HG02840 (cell line): ENCODE data around the gene SGO2.
"Not testable (repeated sequence)": the region's sequence is repeated elsewhere in the genome, so short reads cannot be mapped to it uniquely, and the experiment has no call there.

Experiments used
- ATAC-seq: cut with Tn5 transposase; IDR thresholded peaks from one replicate; pipeline ENCODE4 v1.9.1; 2021; ENCODE audit warnings: mild to moderate bottlenecking, moderate library complexity, moderate number of reproducible peaks; ENCODE audit not compliant: unreplicated experiment, low FRiP score

SGO2 gene

GRCh38 chr2:200618590-200619021, 92.6 kb downstream of the SGO2 start:
- no peak for ATAC-seq

DNA sequence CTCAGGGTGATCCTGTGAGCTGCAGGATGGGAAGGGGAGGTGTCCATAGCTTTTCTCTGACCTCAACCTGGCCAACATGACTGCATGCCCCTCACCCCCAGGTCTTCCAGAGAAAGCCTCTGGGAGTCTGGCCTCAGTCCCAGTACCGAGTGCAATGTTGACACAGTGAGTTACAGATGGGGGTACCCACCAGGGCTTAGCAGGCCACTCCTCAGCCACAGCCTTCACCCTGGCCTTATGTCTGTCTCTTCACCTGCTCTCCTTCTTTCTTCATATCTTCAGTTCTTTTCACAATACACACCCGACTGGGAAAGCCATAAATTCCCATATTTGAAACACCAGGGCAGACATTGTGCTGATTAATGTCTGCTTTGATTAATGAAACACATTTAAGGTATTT, 93.3 kb downstream of the SGO2 start:
- no peak for ATAC-seq

GRCh38 chr2:200620606-200621390, 94.8 kb downstream of the SGO2 start:
- ATAC-seq = no peak

GRCh38 chr2:200622106-200622505, 96.1 kb downstream of the SGO2 start:
- ATAC-seq = no peak

DNA sequence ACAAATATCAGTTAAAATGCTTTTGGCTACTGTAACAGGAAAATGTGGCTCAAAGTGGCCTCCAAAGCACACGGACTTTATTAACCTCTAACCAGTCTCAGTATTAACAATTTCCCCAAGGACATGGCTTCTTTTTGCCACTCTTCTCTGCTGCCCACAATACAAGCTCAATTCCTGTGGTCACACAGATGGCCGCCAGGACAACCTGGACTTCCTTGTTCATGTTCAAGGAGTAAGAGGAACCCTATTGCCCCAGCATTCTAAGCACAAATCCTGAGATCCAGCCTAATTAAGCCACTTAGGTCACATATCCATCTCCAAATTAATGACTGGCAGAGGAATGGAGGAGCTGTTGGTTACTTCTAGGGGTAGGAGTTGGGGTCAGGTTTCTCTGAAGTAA, 98.0 kb downstream of the SGO2 start:
- ATAC-seq = no peak

DNA sequence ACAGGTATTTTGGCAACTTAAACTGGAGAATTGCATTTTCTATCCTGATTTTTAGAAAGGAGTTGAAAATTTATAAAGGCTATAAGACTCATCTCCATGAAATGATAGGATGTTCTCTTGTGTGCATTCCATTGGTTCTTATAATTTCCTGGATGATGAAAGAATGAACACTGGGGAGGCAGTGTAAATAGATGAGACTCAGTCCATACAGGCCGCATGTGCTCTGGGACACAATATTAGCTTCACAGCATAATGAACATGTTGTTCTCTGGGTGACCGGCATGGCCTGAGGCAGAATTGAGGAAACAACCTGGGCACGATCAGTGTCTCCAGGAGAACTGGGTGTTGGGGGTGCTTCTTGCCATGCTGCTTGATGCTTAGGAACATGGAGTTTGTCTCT, 98.7 kb downstream of the SGO2 start:
- ATAC-seq = no peak

GRCh38 chr2:200625282-200625681, 99.3 kb downstream of the SGO2 start:
- ATAC-seq = no peak

GRCh38 chr2:200625958-200626363, 100.0 kb downstream of the SGO2 start:
- no peak for ATAC-seq

- ATAC-seq = no peak
Measured at GRCh38 chr2:200627110-200627770, 101.2 kb downstream of the SGO2 start.

- ATAC-seq = not testable (repeated sequence)
Measured at GRCh38 chr2:200628461-200628860, 102.5 kb downstream of the SGO2 start.

GRCh38 chr2:200631287-200631686, 105.3 kb downstream of the SGO2 start:
- ATAC-seq = no peak
